Embryonic facial prominence (tissue), 1 donor: ENCODE results near the gene ADGRG2.
A peak's percentile ranks its signal among the peaks of the same experiment; 100 is the strongest.
"Not testable (repeated sequence)": the region's sequence is repeated elsewhere in the genome, so short reads cannot be mapped to it uniquely, and the experiment has no call there.

Experiments used
- DNase-seq: peaks from one replicate; pipeline ENCODE4 v3.0.0-alpha.2; 2016; ENCODE audit errors: extremely low spot score

ADGRG2 gene

GRCh38 chrX:18998653-18999052 is 123.6 kb downstream of the ADGRG2 start:
- no peak for DNase-seq

DNA sequence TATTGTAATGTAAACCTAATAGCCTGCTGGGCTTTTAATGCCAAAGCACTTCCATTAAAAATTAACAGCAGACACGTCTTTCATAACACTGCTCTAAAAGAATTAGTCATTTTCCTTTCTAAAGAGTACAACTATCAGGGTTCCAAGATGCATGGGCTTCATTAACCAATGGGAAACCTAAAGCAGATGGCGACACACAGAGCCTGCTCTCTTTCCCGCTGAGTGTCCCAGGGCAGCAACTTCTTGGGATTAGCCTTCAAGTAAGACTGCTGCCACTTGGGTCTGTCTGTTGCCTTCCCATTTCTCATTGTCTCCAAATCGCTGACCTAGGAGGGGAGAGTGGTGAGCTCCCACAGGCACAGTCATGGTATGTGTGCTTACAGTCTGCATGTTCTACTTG is 124.4 kb downstream of the ADGRG2 start:
- no peak for DNase-seq

GRCh38 chrX:18996536-18996935 is 125.7 kb downstream of the ADGRG2 start:
- no peak for DNase-seq

DNA sequence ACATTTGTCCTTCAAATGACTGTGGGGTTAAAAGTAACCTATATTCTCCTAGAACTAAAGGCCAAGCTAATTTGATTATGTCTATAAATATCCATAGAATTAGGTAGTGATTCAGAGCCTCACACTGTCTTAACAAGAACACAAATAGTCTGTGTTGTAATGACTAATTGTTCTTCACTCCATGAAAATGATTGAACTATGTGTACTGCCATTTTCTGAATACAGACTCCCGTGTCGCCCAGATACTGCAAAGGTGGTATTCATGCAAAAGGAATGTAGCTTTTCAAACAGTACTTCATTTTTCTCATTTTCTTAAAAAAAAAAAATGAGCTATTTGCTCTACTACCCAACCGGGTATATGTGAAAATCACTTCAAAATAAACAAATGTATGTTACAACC is 127.0 kb downstream of the ADGRG2 start:
- DNase-seq = no peak

GRCh38 chrX:18994713-18995112 is 127.6 kb downstream of the ADGRG2 start:
- no peak for DNase-seq

DNA sequence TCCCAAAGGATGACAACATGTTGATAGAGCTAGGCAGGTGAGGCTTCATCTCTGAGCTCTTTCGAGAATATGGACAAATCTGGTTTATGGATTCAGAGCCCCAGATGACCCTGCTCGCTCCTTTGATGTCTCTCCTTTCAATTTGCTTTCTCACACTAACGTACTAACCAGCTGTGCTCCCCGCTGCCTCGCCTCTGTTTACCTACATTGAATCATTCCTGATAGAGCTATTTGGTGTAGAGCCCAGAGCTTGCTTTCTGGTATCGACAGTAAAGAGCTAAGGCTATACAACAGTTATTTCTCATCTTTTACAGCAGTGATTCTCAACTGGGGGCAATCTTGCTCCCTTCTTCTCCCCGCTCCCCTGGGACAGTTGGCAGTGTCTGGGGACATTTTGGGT is 129.4 kb downstream of the ADGRG2 start:
- no peak for DNase-seq

DNA sequence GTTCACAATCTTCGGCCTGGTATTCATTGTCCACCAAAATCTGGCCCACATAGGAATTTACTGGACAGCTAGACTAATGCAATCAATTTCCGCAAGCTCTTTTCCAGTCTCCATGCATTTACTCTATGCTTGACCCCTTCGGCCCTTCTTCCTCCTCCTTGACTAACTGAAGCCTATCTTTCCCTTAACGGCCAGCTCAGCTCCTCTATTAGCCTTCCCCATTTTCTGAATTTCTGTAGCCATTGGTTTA is 137.2 kb downstream of the ADGRG2 start:
- DNase-seq = no peak

DNA sequence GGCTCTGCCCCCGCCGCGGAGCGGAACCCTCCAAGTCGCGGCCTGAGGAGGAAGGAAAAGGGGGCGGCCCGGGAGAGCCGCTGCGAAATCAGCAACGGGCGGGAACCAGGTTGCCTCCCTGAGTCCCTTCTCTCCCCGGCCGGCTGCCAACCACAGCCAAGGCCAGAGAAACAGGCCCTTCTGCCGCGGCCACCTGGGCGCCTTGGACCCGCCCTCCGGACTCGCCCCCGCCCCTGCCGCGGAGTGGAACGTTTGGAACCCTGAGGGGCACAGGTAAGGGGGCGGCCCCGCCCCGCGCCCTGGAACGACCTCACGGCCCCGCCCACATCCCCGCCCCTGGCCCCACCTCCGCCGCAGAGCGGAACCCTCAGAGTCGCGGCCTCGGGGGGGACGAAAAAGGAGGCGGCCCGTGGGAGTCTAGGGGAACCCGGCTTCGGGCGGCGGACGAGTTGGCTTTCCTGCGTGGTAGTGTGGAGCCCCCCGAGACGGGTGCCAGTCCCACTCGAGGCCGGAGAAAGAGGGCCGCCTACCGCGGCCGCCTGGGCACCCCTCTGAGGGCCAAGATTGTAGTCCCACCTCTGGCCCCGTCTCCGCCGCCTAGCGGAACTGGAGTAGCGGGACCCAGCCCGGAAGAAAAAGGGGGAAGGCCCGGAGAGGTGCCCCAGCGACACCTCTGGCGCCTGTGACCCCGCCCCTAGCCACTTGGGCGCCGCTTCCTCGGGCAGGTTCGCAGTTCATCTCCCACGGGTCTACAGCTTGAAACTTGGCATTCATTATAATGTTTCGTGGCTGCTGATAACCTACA is 137.7 kb downstream of the ADGRG2 start:
- DNase-seq = peak; percentile 18

DNA sequence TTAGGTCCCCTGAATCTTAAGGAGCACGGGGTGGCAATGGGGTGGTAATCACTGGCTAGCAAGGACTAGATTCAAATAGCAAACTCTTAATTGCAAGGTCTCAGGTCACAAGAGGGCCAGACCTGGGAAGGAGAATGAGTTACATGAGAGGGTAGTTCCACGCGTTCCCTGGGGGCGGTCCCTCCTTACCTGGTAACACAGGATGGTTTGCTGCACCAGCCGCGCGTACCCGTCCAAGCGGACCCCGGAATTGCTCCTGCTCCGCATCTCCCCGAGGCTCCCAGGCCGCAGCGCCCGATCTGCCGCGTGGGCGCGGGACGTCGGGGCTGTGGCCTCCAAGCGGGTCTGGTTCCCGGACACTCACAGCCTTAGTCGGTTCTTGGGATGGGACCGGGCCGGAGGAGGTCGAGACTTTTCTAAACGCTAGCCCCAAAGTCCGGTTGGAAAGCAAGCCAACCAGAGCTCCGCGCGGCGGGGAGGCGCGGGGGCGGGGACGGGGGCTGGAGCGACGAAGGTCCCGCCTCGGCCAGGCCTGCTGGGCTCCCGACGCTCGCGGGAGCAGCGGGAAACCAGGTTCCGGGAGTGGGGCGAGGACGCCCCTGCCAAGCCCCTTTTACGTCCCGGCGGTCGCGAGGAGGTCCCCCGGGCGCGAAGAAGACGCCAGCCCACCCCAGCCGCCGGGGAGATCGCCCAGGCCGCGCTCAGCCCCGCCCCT is 138.4 kb downstream of the ADGRG2 start, which contains the start of gene PHKA2:
PHKA2 (minus strand) TSS at position 449 of the 715 bp plus-strand sequence; CDS start at position 267, 182 bp downstream.
- no peak for DNase-seq

DNA sequence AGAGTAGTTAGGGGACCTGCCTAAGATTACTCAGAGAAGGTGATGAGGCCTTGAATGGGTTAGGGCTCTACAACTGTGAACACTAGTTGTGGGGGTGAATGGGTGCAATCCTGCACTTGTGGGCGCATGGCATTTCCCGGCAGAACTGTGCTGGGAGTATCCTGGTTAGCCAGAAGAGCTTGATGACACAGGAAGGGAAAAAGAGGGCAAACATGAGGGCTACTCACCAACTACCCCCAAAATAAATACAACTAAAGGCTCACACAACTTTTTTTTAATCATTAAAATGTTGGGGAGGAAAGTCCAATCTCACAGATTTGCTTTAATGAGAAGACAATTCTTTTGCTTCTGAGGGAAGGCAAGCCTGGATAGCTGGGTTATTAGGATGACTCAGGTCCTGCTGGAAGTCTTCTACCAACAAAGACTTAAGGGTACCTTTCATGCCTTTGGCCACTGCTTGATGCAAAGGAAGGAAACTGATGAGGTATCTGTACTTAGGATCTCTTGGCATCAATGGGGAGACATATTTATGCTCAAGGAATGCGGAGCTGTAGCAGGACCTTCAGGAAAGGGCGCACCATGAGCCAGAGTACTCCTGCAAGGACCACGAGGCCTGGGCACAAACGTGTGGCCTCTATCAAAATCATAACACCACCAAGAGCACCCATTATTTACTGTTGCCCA is 141.0 kb downstream of the ADGRG2 start:
- DNase-seq = no peak

DNA sequence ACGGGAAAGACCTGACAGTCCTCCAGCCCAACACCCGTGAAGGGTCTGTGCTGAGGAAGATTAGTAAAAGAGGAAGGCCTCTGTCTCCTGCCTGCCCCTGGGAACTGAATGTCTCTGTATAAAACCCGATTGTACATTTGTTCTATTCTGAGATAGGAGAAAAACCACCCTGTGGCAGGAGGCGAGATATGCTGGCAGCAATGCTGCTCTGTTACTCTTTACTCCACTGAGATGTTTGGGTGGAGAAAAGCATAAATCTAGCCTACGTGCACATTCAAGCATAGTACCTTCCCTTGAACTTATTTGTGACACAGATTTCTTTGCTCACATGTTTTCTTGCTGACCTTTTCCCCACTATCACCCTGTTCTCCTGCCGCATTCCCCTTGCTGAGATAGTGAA is 142.0 kb downstream of the ADGRG2 start:
- not testable (repeated sequence) for DNase-seq

- DNase-seq = no peak
These were observed 147.3 kb downstream of the ADGRG2 start for GRCh38 chrX:18974993-18975392.

DNA sequence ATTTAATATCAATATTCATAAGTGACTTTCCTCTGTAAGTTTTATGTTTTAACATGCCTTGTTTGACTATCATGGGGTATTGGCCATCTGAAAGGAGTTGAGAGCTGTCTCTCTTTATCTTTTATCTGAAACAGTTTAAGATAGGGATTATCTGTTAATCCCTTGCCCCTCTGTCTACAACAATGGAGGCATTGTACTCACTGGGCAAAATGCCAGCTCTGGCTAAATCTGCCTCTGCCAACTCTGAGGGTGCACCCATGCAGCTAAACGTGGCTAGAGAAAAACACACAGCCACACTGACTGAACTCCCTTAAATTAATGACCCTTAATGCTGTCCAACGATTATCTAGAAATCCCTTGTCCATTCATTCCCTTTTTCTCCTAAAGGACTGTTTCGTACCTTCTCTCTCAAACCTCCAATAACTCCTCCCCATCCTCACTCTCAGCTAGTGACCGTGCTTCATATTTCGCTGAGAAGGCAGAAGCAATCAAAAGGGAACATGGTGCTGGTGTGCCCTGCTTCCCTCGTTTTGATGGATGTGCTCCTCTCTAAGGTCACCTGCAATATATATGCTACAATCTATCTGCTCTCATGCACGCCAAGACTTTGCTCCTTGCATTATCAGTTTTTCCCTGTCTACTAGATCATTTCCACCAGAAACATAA is 148.6 kb downstream of the ADGRG2 start:
- no peak for DNase-seq

DNA sequence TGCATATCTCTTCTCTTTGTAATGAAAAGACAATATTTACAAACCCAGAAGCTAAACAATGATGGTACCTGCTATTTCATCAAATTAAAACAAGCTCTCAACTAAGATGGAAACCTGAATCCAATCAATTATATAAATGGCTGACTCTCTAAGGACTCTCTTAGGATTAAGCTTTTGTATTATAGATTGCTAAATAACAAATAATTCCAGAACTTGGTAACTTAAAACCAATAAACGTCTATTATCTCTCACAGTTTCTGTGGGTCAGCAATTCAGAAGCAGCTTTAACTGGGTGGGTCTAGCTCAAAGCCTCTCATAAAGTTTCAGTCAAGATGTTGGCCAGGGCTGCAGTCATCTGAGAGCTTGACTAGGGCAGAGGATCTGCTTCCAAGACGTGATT is 150.8 kb downstream of the ADGRG2 start:
- DNase-seq = no peak

GRCh38 chrX:18970465-18970864 is 151.8 kb downstream of the ADGRG2 start:
- no peak for DNase-seq

DNA sequence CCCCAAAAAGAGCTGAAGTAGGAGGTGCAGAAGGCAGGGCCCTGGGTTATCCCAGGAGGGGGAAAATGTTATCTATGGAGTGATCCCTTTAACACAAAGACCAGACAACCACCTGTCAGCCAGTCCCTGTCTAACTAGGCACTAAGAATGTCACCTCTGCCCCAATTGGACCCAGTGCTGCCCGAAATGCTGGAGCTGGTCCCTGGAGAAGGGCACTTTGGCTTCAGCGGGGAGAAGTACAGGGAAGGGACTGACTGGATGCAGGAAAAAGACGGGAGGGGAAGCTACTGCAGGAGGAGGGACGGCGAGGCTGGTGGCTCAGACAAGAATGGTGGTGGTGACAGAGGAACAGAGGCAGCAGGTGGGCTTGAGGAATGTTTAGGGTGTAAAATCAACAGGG is 155.6 kb downstream of the ADGRG2 start:
- no peak for DNase-seq

- DNase-seq = no peak
These were observed 157.4 kb downstream of the ADGRG2 start for GRCh38 chrX:18964901-18965300.

- DNase-seq = no peak
These were observed 158.2 kb downstream of the ADGRG2 start for GRCh38 chrX:18964026-18964425.

- DNase-seq = no peak
These were observed 159.9 kb downstream of the ADGRG2 start for GRCh38 chrX:18962329-18962728.

DNA sequence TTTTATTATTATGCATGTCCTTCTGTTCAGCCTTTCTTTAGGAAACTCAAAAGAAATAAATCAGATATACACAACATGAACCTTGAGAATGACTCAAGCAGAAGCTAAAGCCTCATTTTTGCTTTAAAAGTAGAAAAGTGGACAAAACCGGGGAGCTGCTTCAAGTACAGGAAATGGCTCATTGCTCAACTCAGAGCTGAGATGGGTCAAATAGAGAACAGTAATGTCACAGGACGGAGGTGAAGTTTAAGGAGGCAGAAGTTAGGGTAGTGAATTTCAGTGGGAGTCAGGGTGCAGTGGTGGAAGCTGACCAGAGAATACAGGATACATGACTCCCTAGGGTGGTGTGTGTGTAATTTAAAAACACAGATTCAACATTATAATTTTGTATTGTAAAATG is 160.6 kb downstream of the ADGRG2 start:
- DNase-seq = no peak

DNA sequence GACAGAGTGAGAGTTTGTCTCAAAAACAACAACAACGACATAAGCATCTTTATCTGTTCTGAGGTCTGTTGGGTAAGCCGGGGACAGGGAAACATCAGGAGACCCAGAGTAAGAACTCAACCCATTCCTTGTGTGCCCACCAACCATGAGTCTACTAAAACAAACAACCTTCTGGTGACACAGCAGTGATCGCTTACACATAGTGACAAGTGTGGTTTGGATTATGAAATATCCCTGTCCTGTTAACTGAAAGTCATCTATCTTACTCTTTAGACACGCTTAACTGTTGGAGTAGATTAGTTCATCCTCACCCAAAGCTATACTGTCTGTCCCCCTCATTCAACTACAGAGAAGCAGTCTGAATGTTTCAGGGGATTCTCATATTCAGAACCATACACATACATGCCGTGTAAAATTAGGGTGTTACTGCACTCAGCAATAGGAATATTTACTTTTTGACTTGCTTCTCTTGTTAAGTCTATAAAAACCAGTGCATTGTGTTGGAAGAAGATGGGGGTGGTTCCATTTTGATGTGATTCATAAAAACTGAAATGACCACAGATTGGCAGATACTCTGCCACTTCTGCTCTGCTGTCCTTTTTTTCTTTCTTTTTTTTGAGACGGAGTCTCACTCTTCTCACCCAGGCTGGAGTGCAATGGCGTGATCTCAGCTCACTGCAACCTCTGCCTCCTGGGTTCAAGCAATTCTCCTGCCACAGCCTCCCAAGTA is 165.8 kb downstream of the ADGRG2 start:
- DNase-seq = no peak

DNA sequence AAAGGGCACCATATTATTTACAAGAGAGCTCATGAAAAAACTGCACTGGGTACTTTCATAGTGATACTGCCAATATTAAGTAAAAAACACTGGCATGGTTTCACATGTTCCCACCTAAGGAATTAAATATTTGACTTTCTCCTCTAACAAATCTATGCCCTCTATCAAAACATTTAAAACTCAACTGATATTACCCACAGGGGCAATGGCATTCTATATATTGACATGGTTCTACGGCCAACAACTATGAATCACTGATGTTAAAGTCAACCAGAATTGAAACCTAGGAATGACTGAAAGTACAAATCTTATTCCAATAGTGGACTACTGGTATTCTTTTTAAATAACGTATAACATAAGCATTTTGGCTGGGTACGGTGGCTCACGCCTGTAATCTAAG is 166.6 kb downstream of the ADGRG2 start:
- no peak for DNase-seq
